Neural progenitor cell (in vitro differentiated cells): ENCODE results near the gene TULP3. TPM values are rescaled to one million over a fixed set of nuclear protein-coding genes. Genes with fewer than 3 reads are reported as not detected.

Experiments
- DNase-seq: peaks from one replicate; pipeline ENCODE4 v3.0.0-alpha.2; 2016; ENCODE audit warnings: low spot score
- H2AFZ ChIP-seq: fragments of 200-600 bp; sonication (generic); replicated peaks from 2 replicates; pipeline ENCODE4 v1.6.1; 2016; ENCODE audit warnings: antibody characterized with exemption
- H3F3A ChIP-seq: fragments of 200-600 bp; sonication (generic); 2 replicates; pipeline ENCODE4 v1.6.1; 2016; ENCODE audit warnings: antibody characterized with exemption, low read depth
- H3K27ac ChIP-seq: fragments of 200-600 bp; sonication (generic); 2 replicates; pipeline ENCODE4 v1.5.1; 2016; ENCODE audit warnings: mild to moderate bottlenecking
- H3K27me3 ChIP-seq: fragments of 200-600 bp; sonication (generic); 2 replicates; pipeline ENCODE4 v1.6.1; 2016; ENCODE audit warnings: mild to moderate bottlenecking, moderate library complexity
- H3K36me3 ChIP-seq: fragments of 200-600 bp; sonication (generic); 2 replicates; pipeline ENCODE4 v1.5.1; 2016
- H3K4me1 ChIP-seq: fragments of 200-600 bp; sonication (generic); 2 replicates; pipeline ENCODE4 v1.6.1; 2016; ENCODE audit warnings: mixed run types
- H3K4me2 ChIP-seq: fragments of 200-600 bp; sonication (generic); 2 replicates; pipeline ENCODE4 v1.6.1; 2016
- H3K4me3 ChIP-seq: fragments of 200-600 bp; sonication (generic); 2 replicates; pipeline ENCODE4 v1.5.1; 2016
- H3K79me2 ChIP-seq: fragments of 200-600 bp; sonication (generic); 2 replicates; pipeline ENCODE4 v1.6.1; 2016; ENCODE audit warnings: low read depth
- H3K9ac ChIP-seq: fragments of 200-600 bp; sonication (generic); 2 replicates; pipeline ENCODE4 v1.6.1; 2016
- H3K9me3 ChIP-seq: fragments of 200-600 bp; sonication (generic); 2 replicates; pipeline ENCODE4 v1.5.1; 2016; ENCODE audit warnings: low read depth
- H4K20me1 ChIP-seq: fragments of 200-600 bp; sonication (generic); 2 replicates; pipeline ENCODE4 v1.6.1; 2016; ENCODE audit warnings: low read depth
- H3K27ac Mint-ChIP-seq: 3 replicates; pipeline ENCODE4 v1.8.0; 2021; ENCODE audit warnings: mixed read lengths
- H3K27me3 Mint-ChIP-seq: 2 replicates; pipeline ENCODE4 v1.8.0; 2022; ENCODE audit warnings: low read depth, mild to moderate bottlenecking, inconsistent platforms, moderate library complexity, mixed read lengths; ENCODE audit not compliant: insufficient read depth
- H3K36me3 Mint-ChIP-seq: 3 replicates; pipeline ENCODE4 v1.8.0; 2021; ENCODE audit warnings: mixed read lengths
- H3K4me1 Mint-ChIP-seq: 3 replicates; pipeline ENCODE4 v1.8.0; 2021; ENCODE audit warnings: mixed read lengths
- H3K4me3 Mint-ChIP-seq: 3 replicates; pipeline ENCODE4 v1.8.0; 2021; ENCODE audit warnings: mild to moderate bottlenecking, moderate library complexity, mixed read lengths
- H3K9me3 Mint-ChIP-seq: 3 replicates; pipeline ENCODE4 v1.8.0; 2020; ENCODE audit warnings: mixed read lengths
- EZH2 ChIP-seq: fragments of 200-600 bp; sonication (generic); IDR thresholded peaks from 2 replicates; pipeline ENCODE4 v1.6.1; 2017; ENCODE audit warnings: antibody characterized with exemption, mild to moderate bottlenecking, moderate library complexity
- EZH2phosphoT487 ChIP-seq: fragments of 200-600 bp; sonication (generic); IDR thresholded peaks from 2 replicates; pipeline ENCODE4 v1.6.1; 2017; ENCODE audit warnings: antibody characterized with exemption
- total RNA-seq: library from RNA; depleted of rRNA; stranded (reverse); fragments of >200 nt; gene quantifications from 2 replicates; pipeline ENCODE4 v1.2.3, GENCODE V29; 2015; ENCODE audit warnings: low replicate concordance
- TF ChIP-seq, protein P1 (sequence below): fragments of 200-600 bp; sonication (generic); IDR thresholded peaks from 2 replicates; pipeline ENCODE4 v1.5.1; 2017; ENCODE audit warnings: antibody characterized with exemption, mild to moderate bottlenecking

Gene TULP3, protein sequence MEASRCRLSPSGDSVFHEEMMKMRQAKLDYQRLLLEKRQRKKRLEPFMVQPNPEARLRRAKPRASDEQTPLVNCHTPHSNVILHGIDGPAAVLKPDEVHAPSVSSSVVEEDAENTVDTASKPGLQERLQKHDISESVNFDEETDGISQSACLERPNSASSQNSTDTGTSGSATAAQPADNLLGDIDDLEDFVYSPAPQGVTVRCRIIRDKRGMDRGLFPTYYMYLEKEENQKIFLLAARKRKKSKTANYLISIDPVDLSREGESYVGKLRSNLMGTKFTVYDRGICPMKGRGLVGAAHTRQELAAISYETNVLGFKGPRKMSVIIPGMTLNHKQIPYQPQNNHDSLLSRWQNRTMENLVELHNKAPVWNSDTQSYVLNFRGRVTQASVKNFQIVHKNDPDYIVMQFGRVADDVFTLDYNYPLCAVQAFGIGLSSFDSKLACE
- 33.4 and 33.5 TPM in 2 replicates for total RNA-seq

DNA sequence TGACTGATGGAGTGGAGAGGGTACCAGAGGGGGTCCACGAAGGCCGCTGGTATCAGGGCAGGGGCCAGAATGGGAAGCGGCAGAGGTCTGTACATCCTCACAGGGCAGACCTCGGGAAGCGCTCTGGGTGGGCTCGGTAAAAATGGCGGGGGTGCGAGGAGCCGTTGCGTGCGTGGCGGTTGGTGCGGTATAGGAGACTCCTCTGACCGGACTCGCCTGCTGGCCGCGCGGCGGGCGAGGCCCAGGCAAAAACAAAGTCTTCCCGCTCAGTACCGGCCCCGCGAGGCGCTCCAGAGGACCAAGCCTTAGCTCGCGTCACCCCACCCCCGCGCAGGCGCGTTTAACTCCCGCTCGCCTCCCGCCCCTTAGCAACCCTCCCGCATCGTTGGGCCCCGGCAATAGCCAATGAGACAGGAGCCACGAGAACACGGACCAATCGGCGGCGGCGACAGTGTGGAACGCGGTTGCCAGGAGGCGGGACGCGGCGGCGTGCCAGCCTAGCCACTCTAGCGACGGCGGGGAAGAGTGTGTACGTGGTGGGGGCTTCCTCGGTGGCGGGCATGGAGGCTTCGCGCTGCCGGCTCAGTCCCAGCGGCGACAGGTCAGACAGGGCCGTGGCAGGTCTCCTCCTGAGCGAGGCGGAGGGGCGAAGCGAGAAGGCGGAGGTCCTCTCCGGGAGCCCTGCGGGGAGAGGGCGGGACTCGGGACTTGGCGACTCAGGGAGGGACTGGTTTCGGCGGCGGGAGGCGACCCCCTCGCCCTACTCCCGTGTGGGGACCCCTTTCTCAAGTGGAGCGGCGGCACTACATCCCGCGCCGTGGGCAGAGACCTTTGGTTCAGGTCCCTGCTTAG lies at the start of gene TULP3:
TULP3 (plus strand) TSS at position 504 of the 852 bp plus-strand sequence; CDS start at position 561, 57 bp downstream.
- TF ChIP-seq EZH2 (no peak), EZH2phosphoT487 (no peak)
- Histone ChIP-seq H3K4me2 (peak within 1 kb of the TSS; percentile 89), H3K9ac (peak within 1 kb of the TSS; percentile 36), H3K4me3 (peak within 1 kb of the TSS; percentile 92), H3K27me3 (no peaks in the 10 kb centered on the region), H3K27ac (peak within 1 kb of the TSS; percentile 89), H4K20me1 (peaks cover 50% of the 10 kb centered on the region), H3K79me2 (peaks cover 55% of the 10 kb centered on the region), H2AFZ (peak within 1 kb of the TSS; percentile 82), H3K4me1 (peaks cover 13% of the 10 kb centered on the region), H3K36me3 (peaks cover 6% of the 10 kb centered on the region), H3K9me3 (no peaks in the 10 kb centered on the region), H3F3A (peaks cover 65% of the 10 kb centered on the region)
- Mint-ChIP-seq H3K4me1 (peaks cover 40% of the 10 kb centered on the region), H3K27me3 (no peaks in the 10 kb centered on the region), H3K9me3 (no peaks in the 10 kb centered on the region), H3K36me3 (peaks cover 11% of the 10 kb centered on the region), H3K27ac (peak within 1 kb of the TSS; percentile 95), H3K4me3 (peak within 1 kb of the TSS; percentile 98)
- peak; percentile 99 for DNase-seq

DNA sequence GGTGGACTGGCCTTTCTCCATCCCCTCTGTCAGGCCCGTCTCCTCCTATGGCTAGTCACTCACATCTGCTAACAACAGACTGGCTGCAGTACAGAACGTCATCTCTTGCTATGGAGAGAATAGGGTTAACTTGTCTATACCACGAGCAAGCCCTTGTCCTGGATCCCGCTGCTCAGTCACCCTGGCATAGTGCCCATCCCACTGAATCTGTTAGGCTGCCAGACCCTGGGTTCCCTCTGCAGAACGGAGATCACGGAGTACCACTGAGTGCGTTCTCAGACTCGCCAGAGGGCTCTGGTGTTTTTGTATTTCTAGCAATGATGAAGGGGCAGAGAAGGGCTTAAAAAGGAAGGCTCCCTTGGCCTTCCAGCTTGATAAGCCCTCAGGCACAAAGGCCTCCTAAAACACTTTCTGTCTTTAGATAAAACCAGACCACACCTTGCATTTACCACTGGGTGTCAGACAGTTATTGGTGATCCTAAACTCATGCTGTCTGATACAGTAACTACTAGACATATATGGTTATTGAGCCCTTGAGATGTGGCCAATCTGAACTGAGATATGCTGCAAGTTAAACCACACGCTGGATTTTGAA lies 49.5 kb upstream of the TULP3 start:
- Histone ChIP-seq H2AFZ (no peak overlapping the region), H3K27ac (no peak overlapping the region), H3K36me3 (no peaks in the 10 kb centered on the region), H3K4me2 (no peak overlapping the region), H3K4me3 (no peak overlapping the region), H4K20me1 (no peaks in the 10 kb centered on the region), H3K79me2 (no peaks in the 10 kb centered on the region), H3K9me3 (no peaks in the 10 kb centered on the region), H3K4me1 (peaks cover 8% of the 10 kb centered on the region), H3K9ac (no peak overlapping the region), H3K27me3 (no peaks in the 10 kb centered on the region), H3F3A (peaks cover 6% of the 10 kb centered on the region)
- no peak for DNase-seq
- peaks cover 7% of the 10 kb centered on the region for H3K36me3 Mint-ChIP-seq
- H3K27me3 Mint-ChIP-seq, result peaks cover 4% of the 10 kb centered on the region
- peaks cover 16% of the 10 kb centered on the region for H3K4me1 Mint-ChIP-seq
- TF ChIP-seq, protein P1, sequence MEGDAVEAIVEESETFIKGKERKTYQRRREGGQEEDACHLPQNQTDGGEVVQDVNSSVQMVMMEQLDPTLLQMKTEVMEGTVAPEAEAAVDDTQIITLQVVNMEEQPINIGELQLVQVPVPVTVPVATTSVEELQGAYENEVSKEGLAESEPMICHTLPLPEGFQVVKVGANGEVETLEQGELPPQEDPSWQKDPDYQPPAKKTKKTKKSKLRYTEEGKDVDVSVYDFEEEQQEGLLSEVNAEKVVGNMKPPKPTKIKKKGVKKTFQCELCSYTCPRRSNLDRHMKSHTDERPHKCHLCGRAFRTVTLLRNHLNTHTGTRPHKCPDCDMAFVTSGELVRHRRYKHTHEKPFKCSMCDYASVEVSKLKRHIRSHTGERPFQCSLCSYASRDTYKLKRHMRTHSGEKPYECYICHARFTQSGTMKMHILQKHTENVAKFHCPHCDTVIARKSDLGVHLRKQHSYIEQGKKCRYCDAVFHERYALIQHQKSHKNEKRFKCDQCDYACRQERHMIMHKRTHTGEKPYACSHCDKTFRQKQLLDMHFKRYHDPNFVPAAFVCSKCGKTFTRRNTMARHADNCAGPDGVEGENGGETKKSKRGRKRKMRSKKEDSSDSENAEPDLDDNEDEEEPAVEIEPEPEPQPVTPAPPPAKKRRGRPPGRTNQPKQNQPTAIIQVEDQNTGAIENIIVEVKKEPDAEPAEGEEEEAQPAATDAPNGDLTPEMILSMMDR, result no peak
- TF ChIP-seq EZH2, result no peak
- TF ChIP-seq EZH2phosphoT487, result no peak
- H3K27ac Mint-ChIP-seq, result no peak overlapping the region
- H3K9me3 Mint-ChIP-seq, result no peaks in the 10 kb centered on the region
- H3K4me3 Mint-ChIP-seq, result no peak overlapping the region

DNA sequence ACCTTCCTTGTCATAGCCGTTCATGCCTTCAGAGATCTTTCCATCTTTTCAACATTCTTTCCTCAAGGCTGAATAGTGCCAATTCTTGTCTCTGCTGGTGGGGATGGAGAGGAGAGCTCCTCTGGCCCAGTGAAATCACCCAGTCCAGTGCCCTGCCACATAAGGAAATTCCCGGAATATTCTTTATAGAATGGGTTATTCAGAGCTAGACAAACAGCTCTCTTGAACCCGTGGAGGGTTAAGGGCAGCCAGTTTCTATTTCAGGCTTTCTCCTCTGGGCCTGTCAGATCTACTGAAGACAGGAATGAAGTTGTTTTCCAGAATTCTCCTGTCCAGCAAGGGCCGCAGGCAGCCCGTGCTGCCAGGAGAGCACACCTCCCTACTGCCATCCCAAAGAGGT lies 47.7 kb upstream of the TULP3 start:
- no peaks in the 10 kb centered on the region for H3K79me2 ChIP-seq
- Mint-ChIP-seq H3K27ac (no peak overlapping the region), H3K27me3 (peaks cover 9% of the 10 kb centered on the region), H3K36me3 (peaks cover 9% of the 10 kb centered on the region), H3K4me3 (no peak overlapping the region), H3K9me3 (no peaks in the 10 kb centered on the region), H3K4me1 (peaks cover 27% of the 10 kb centered on the region)
- H3K4me1 ChIP-seq, result peaks cover 16% of the 10 kb centered on the region
- H3K4me2 ChIP-seq, result no peak overlapping the region
- TF ChIP-seq, protein P1, result no peak
- TF ChIP-seq EZH2 (no peak), EZH2phosphoT487 (no peak)
- no peak overlapping the region for H3K9ac ChIP-seq
- H3K4me3 ChIP-seq, result no peak overlapping the region
- H3K9me3 ChIP-seq, result no peaks in the 10 kb centered on the region
- DNase-seq, result no peak
- H3K36me3 ChIP-seq, result no peaks in the 10 kb centered on the region
- peaks cover 6% of the 10 kb centered on the region for H3F3A ChIP-seq
- H4K20me1 ChIP-seq, result no peaks in the 10 kb centered on the region
- H3K27ac ChIP-seq, result no peak overlapping the region
- H3K27me3 ChIP-seq, result no peaks in the 10 kb centered on the region
- no peak overlapping the region for H2AFZ ChIP-seq
